K562 (cell line): ENCODE results near the gene KCNJ14. TPM values are rescaled to one million over a fixed set of nuclear protein-coding genes. Genes with fewer than 3 reads are reported as not detected.
A peak's percentile ranks its signal among the peaks of the same experiment; 100 is the strongest.

Experiments
- CBFB ChIP-seq: sonication (generic); formaldehyde crosslinking; IDR thresholded peaks from 2 replicates; pipeline ENCODE4 v1.4.0; 2020; ENCODE audit warnings: mild to moderate bottlenecking, missing genetic modification reagents
- CTCF ChIP-seq, 3 experiments: IDR thresholded peaks in 2 of 3; conservative IDR thresholded peaks in 1 of 3; 2 replicates each; pipeline ENCODE4 v1.5.1; 2011 to 2012; ENCODE audit warnings: low read length in 3 of 3, mild to moderate bottlenecking in 3 of 3, control low read depth in 2 of 3, improper control_type of control experiment in 1 of 3, inconsistent platforms in 1 of 3, low read depth in 1 of 3, mixed read lengths in 1 of 3, moderate library complexity in 1 of 3; ENCODE audit not compliant: insufficient read depth in 2 of 3
- FIP1L1 ChIP-seq: fragments of 200-400 bp; formaldehyde crosslinking; IDR thresholded peaks from 2 replicates; pipeline ENCODE4 v1.6.1; 2018; ENCODE audit warnings: mild to moderate bottlenecking, low read depth, low read length; ENCODE audit not compliant: poor library complexity, severe bottlenecking
- FOXM1 ChIP-seq, 2 experiments: fragments of 450-650 bp in 1 of 2; sonication (generic) in 1 of 2; formaldehyde crosslinking in 1 of 2; IDR thresholded peaks; 2 replicates each; pipeline versions ENCODE4 v1.6.1 to v1.9.0; 2017 to 2022; ENCODE audit warnings: low read depth in 2 of 2, mild to moderate bottlenecking in 2 of 2, missing genetic modification reagents in 1 of 2, moderate library complexity in 1 of 2
- GATAD2B ChIP-seq: fragments of 450-650 bp; IDR thresholded peaks from 2 replicates; pipeline ENCODE4 v1.6.1; 2017; ENCODE audit warnings: mild to moderate bottlenecking, borderline replicate concordance
- GTF3C2 ChIP-seq: IDR thresholded peaks from 3 replicates; pipeline ENCODE4 v1.6.1; 2011; ENCODE audit warnings: borderline replicate concordance, mild to moderate bottlenecking, moderate library complexity; ENCODE audit not compliant: insufficient read length; ENCODE audit errors: extremely low read depth
- HMGN3 ChIP-seq: IDR thresholded peaks from 2 replicates; pipeline ENCODE4 v1.6.1; 2011; ENCODE audit warnings: borderline replicate concordance, low read depth, mild to moderate bottlenecking, mixed read lengths, low read length; ENCODE audit not compliant: insufficient read length; ENCODE audit errors: extremely low read depth
- NRF1 ChIP-seq, 2 experiments: fragments of 450-650 bp; IDR thresholded peaks in 1 of 2; conservative IDR thresholded peaks in 1 of 2; 2 replicates each; pipeline ENCODE4 v1.6.1; 2014; ENCODE audit warnings: mild to moderate bottlenecking in 2 of 2
- PCBP2 ChIP-seq: fragments of 200-400 bp; formaldehyde crosslinking; IDR thresholded peaks from 2 replicates; pipeline ENCODE4 v1.6.1; 2018; ENCODE audit warnings: low read length, low read depth, mild to moderate bottlenecking, moderate library complexity; ENCODE audit not compliant: poor library complexity, severe bottlenecking
- PKNOX1 ChIP-seq: fragments of 450-650 bp; IDR thresholded peaks from 2 replicates; pipeline ENCODE4 v1.6.1; 2016
- POLR2A ChIP-seq: fragments of 450-650 bp; conservative IDR thresholded peaks from 2 replicates; pipeline ENCODE4 v1.6.1; 2016
- SRSF9 ChIP-seq: fragments of 200-400 bp; formaldehyde crosslinking; IDR thresholded peaks from 2 replicates; pipeline ENCODE4 v1.6.1; 2017; ENCODE audit warnings: low read depth, low read length, borderline replicate concordance
- ZBTB26 ChIP-seq: fragments of 450-650 bp; formaldehyde crosslinking; IDR thresholded peaks from 2 replicates; pipeline ENCODE4 v1.4.0; 2022; ENCODE audit warnings: missing genetic modification characterization
- ZBTB34 ChIP-seq: fragments of 250-450 bp; sonication (Bioruptor Pico); IDR thresholded peaks from 2 replicates; pipeline ENCODE4 v1.8.0; 2021; ENCODE audit warnings: mild to moderate bottlenecking, moderate library complexity
- ZFP1 ChIP-seq: fragments of 450-650 bp; formaldehyde crosslinking; IDR thresholded peaks from 2 replicates; pipeline ENCODE4 v1.4.0; 2020; ENCODE audit warnings: mild to moderate bottlenecking, mixed read lengths
- ZNF354B ChIP-seq: fragments of 250-450 bp; sonication (Bioruptor Pico); IDR thresholded peaks from 2 replicates; pipeline ENCODE4 v1.4.0; 2020
- ZNF583 ChIP-seq: fragments of 250-450 bp; sonication (Bioruptor Pico); IDR thresholded peaks from 2 replicates; pipeline ENCODE4 v1.4.0; 2020
- ZNF717 ChIP-seq: fragments of 250-450 bp; sonication (Bioruptor Pico); IDR thresholded peaks from 2 replicates; pipeline ENCODE4 v1.5.0; 2021
- ZNF76 ChIP-seq: fragments of 250-450 bp; sonication (Bioruptor Pico); IDR thresholded peaks from 2 replicates; pipeline ENCODE4 v1.4.0; 2020; ENCODE audit warnings: mild to moderate bottlenecking, moderate library complexity, borderline replicate concordance
- polyA plus RNA-seq, 8 experiments: library from polyadenylated mRNA; depleted of rRNA in 4 of 8; stranded (reverse) in 5 of 8; unstranded in 3 of 8; fragments of >200 nt; fragmentation: Nextera tagmentation in 2 of 8; fragmentation: Illumina TruSeq in 1 of 8; extraction: Ambion mirVana in 2 of 8; extraction: Trizol in 1 of 8; gene quantifications; 2 replicates each; pipeline versions ENCODE4 v1.2.1 to v1.2.3, GENCODE V29; 2011 to 2014; ENCODE audit warnings: inconsistent platforms in 1 of 8, missing spikeins in 1 of 8
- total RNA-seq, 7 experiments: library from RNA; depleted of rRNA in 6 of 7; stranded (reverse); fragments of >200 nt in 6 of 7; fragmentation: Illumina TruSeq in 2 of 7; extraction: Trizol in 2 of 7; gene quantifications; 2 replicates each; pipeline versions ENCODE4 v1.2.1 to v1.2.3, GENCODE V29; 2011 to 2021; ENCODE audit warnings: low replicate concordance in 1 of 7

The KCNJ14 gene
- total and polyA plus RNA-seq, 9 of the 15 experiments (the other 6 are each of a cell fraction or from before 2014, with no cell fraction given): 0.15 to 1.6 (median 0.49) TPM

GRCh38 chr19:48418317-48419064, 36.9 kb upstream of the KCNJ14 start (continued):
- TF ChIP-seq ZBTB26 (CRISPR knock-in tag) (no peak; the same call in 1 of the 2 replicates), PKNOX1 (peak; percentile 89), ZNF583 (CRISPR knock-in tag) (no peak), ZBTB34 (CRISPR knock-in tag) (no peak), GATAD2B (no peak), ZFP1 (CRISPR knock-in tag) (no peak), FOXM1 (IDR thresholded peaks at IDR 0.05; ENCODE audit: low read depth) (no peak), FOXM1 (CRISPR knock-in tag; IDR thresholded peaks at IDR 0.05; ENCODE audit: low read depth) (no peak; the same call in 1 of the 2 replicates), ZNF354B (CRISPR knock-in tag) (no peak), GTF3C2 (no peak), CTCF (IDR thresholded peaks at IDR 0.05 in 2 of 3, conservative IDR thresholded peaks at IDR 0.05 in 1 of 3; ENCODE audit: insufficient read depth in 2 of 3, low read depth in 1 of 3, low read length in 3 of 3) (peak; percentile 42 to 57 (median 46)), HMGN3 (no peak), POLR2A (0 out of 2 replicates have a peak, but pooled peaks have one; percentile 28), PCBP2 (no peak), ZNF76 (CRISPR knock-in tag) (no peak), CBFB (CRISPR knock-in tag) (no peak), SRSF9 (no peak), ZNF717 (CRISPR knock-in tag) (no peak), NRF1 (conservative IDR thresholded peaks at IDR 0.05 in 1 of 2, IDR thresholded peaks at IDR 0.05 in 1 of 2) (peak; percentile 23 to 25; a peak in 1 of 4 replicates), FIP1L1 (no peak)
